ENCODE results near the gene PCDH15.

DNA sequence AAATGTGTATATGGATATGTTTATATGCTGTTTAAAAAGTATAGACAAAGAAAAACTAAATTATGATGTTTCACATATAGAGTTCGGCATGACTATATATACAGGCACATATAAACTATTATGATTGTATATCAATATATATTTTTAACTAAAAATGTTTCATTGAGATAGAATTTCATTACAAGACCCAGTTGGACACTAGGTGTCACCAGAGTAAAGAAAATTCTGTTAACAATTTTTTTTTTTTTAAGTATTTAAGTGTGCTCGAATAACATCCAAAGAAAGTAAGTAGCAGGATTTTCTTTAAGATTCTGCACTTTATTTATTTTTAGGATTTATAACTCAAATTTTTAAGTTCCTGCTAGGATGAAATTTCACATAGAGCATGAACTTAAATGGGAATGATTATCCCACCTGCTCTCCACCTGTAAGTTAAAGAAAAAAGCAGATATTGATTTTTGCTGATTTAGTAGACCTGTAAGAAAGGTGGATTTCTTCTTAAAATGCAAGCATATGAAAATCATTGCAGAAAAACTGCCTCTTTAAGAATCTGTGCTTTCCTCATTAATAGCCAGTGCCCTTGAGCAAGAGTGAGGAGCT, 961.5 kb downstream of the PCDH15 start:
- TF ChIP-seq, protein P1, sequence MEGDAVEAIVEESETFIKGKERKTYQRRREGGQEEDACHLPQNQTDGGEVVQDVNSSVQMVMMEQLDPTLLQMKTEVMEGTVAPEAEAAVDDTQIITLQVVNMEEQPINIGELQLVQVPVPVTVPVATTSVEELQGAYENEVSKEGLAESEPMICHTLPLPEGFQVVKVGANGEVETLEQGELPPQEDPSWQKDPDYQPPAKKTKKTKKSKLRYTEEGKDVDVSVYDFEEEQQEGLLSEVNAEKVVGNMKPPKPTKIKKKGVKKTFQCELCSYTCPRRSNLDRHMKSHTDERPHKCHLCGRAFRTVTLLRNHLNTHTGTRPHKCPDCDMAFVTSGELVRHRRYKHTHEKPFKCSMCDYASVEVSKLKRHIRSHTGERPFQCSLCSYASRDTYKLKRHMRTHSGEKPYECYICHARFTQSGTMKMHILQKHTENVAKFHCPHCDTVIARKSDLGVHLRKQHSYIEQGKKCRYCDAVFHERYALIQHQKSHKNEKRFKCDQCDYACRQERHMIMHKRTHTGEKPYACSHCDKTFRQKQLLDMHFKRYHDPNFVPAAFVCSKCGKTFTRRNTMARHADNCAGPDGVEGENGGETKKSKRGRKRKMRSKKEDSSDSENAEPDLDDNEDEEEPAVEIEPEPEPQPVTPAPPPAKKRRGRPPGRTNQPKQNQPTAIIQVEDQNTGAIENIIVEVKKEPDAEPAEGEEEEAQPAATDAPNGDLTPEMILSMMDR (IDR thresholded peaks at IDR 0.05), result peak in 1 of 3 experiments; percentile 14
- no peak for TF ChIP-seq POLR2AphosphoS5 (IDR thresholded peaks at IDR 0.05; ENCODE audit: insufficient read depth in 1 of 2, low read depth in 1 of 2)
- no peak for TF ChIP-seq POLR2A (IDR thresholded peaks at IDR 0.05)
